HUDEP-2 (cell line): ENCODE data around the gene GRN.
A peak's percentile ranks its signal among the peaks of the same experiment; 100 is the strongest.
"Not testable (repeated sequence)": the region's sequence is repeated elsewhere in the genome, so short reads cannot be mapped to it uniquely, and the experiment has no call there.

Experiments
- DNase-seq, 76 experiments: peaks; one replicate each; lab custom pipeline; 2025; ENCODE audit not compliant: unreplicated experiment in 76 of 76; lab: John Stamatoyannopoulos, UW

Gene GRN

GRCh38 chr17:44359458-44360143 lies 14.5 kb downstream of the GRN start:
- DNase-seq, result no peak

GRCh38 chr17:44360144-44360533 lies 15.0 kb downstream of the GRN start:
- DNase-seq, result no peak

GRCh38 chr17:44360826-44361225 lies 15.7 kb downstream of the GRN start:
- no peak for DNase-seq

GRCh38 chr17:44361292-44362260 lies 16.5 kb downstream of the GRN start:
- DNase-seq, result no peak

GRCh38 chr17:44362459-44362948 lies 17.4 kb downstream of the GRN start:
- DNase-seq, result no peak

GRCh38 chr17:44362949-44363612 lies 18.0 kb downstream of the GRN start:
- peak in 2 of 76 experiments; percentile 24 to 41 for DNase-seq

- DNase-seq, result peak in 41 of 76 experiments; percentile 5 to 60 (median 33)
Measured at GRCh38 chr17:44363613-44364159, 18.6 kb downstream of the GRN start, which contains the start of gene FAM171A2. Gene FAM171A2 (minus strand): TSS chr17:44363853. CDS start chr17:44363714, 139 bp downstream.

GRCh38 chr17:44365051-44365450 lies 19.9 kb downstream of the GRN start:
- not testable (repeated sequence) for DNase-seq

GRCh38 chr17:44367231-44367979 lies 22.3 kb downstream of the GRN start:
- peak in 29 of 76 experiments; percentile 7 to 61 (median 36) for DNase-seq

- DNase-seq, result not testable (repeated sequence)
Measured at GRCh38 chr17:44368391-44369243, 23.5 kb downstream of the GRN start.

GRCh38 chr17:44369414-44370023 lies 24.4 kb downstream of the GRN start:
- DNase-seq, result not testable (repeated sequence)

- DNase-seq, result no peak
Measured at GRCh38 chr17:44372036-44372435, 26.9 kb downstream of the GRN start.

GRCh38 chr17:44374306-44375195 lies 29.4 kb downstream of the GRN start:
- no peak for DNase-seq

- DNase-seq, result no peak
Measured at GRCh38 chr17:44375196-44376017, 30.3 kb downstream of the GRN start.

GRCh38 chr17:44376124-44376523 lies 31.0 kb downstream of the GRN start:
- DNase-seq, result peak in 15 of 76 experiments; percentile 4 to 45 (median 15)

GRCh38 chr17:44376779-44377178 lies 31.7 kb downstream of the GRN start:
- no peak for DNase-seq
